AG10803 (cell line): ENCODE results near the gene CRYBB1.
A peak's percentile ranks its signal among the peaks of the same experiment; 100 is the strongest.

Experiments
- DNase-seq: peaks from one replicate; pipeline ENCODE4 v3.0.0; 2010; ENCODE audit warnings: low read depth
- H3K4me3 ChIP-seq: 2 replicates; pipeline ENCODE4 v1.5.1; 2011; ENCODE audit warnings: mild to moderate bottlenecking, low read length, control low read depth
- TF ChIP-seq, protein P1 (sequence below): conservative IDR thresholded peaks from 2 replicates; pipeline ENCODE4 v1.5.1; 2011; ENCODE audit warnings: mild to moderate bottlenecking, low read length, control low read depth, inconsistent platforms

CRYBB1 gene

GRCh38 chr22:26593763-26594162 is 24.1 kb downstream of the CRYBB1 start:
- TF ChIP-seq, protein P1, sequence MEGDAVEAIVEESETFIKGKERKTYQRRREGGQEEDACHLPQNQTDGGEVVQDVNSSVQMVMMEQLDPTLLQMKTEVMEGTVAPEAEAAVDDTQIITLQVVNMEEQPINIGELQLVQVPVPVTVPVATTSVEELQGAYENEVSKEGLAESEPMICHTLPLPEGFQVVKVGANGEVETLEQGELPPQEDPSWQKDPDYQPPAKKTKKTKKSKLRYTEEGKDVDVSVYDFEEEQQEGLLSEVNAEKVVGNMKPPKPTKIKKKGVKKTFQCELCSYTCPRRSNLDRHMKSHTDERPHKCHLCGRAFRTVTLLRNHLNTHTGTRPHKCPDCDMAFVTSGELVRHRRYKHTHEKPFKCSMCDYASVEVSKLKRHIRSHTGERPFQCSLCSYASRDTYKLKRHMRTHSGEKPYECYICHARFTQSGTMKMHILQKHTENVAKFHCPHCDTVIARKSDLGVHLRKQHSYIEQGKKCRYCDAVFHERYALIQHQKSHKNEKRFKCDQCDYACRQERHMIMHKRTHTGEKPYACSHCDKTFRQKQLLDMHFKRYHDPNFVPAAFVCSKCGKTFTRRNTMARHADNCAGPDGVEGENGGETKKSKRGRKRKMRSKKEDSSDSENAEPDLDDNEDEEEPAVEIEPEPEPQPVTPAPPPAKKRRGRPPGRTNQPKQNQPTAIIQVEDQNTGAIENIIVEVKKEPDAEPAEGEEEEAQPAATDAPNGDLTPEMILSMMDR: no peak
- H3K4me3 ChIP-seq: no peak overlapping the region
- DNase-seq: no peak

- DNase-seq: no peak
- H3K4me3 ChIP-seq: no peak overlapping the region
- TF ChIP-seq, protein P1: no peak
Measured at GRCh38 chr22:26592421-26592891, 25.4 kb downstream of the CRYBB1 start.

- TF ChIP-seq, protein P1: no peak
- H3K4me3 ChIP-seq: peak within 1 kb of the TSS; percentile 85
- DNase-seq: peak; percentile 69
Measured at GRCh38 chr22:26589845-26590736, 27.7 kb downstream of the CRYBB1 start, which contains the start of gene TPST2. Gene TPST2, minus strand, starts transcription at chr22:26590132. Its CDS starts 48,502 bp downstream, at chr22:26541630.

- TF ChIP-seq, protein P1: no peak
- peak; percentile 34 for DNase-seq
- peak overlapping the region; percentile 85 for H3K4me3 ChIP-seq
Measured at GRCh38 chr22:26589367-26589844, 28.4 kb downstream of the CRYBB1 start.

DNA sequence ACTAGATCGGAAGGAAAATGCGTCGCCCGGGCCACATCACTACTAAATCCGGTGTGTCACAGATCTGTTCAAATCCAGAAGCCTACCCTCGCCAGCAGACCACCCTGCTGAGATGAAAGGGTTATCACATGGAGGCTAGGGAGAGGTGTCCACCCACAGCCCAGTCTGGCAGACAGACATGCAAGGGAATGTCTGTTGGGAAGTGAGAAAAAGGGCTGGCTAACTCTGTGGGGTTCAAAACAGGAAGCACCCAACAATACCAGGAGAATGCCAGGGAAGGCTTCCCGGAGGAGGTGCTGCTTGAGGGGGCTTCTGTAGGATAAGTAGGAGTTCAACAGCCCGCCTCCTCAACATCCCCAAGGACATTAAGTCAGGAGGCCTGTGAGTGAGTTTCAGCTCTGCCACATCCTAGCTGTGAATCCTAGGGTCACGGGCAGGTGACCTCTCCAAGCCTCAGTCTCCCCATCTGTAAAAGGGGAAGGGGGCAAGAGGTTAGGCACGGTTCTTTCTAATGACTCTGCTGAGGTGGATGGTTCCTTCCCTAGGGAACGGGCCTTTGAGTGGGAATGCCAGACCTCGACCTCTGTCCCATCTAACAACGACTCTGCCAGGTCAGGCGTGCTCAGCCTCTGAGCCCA is 29.0 kb downstream of the CRYBB1 start:
- no peak for DNase-seq
- H3K4me3 ChIP-seq: peak overlapping the region; percentile 85
- TF ChIP-seq, protein P1: no peak

DNA sequence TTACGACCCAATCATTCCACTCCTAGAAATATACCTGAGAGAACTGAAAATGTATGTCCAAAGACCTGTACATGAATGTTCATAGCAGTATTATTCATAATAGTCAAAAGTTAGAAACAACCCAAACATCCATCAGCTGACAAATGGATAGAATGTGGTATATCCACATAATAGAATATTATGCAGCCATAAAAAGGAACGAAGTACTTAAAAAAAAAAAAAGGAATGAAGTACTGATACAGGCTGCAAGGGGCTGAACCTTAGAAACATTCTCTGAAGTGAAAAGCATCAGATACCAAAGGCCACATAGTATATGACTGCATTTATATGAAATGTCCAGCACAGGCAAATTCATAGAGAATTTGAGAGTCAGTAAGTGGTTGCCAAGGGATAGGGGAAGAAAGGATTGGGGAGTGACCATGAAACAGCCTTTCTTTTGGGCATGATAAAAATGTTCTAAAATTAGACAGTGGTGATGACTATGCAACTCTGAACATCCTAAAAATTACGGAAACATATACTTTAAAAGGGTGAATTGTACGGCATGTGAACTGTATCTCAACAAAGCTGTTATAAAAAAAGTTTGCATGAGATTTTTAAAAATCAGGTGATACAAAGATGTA is 29.7 kb downstream of the CRYBB1 start:
- DNase-seq: peak; percentile 68
- no peak overlapping the region for H3K4me3 ChIP-seq
- TF ChIP-seq, protein P1: no peak
